H9 (cell line): ENCODE results near the gene MON2. TPM values are rescaled to one million over a fixed set of nuclear protein-coding genes. Genes with fewer than 3 reads are reported as not detected.
A peak's percentile ranks its signal among the peaks of the same experiment; 100 is the strongest.

Experiments
- DNase-seq: peaks from one replicate; pipeline ENCODE4 v3.0.0-alpha.2; 2017
- H2AFZ ChIP-seq: one replicate; pipeline ENCODE4 v1.6.1; 2013; ENCODE audit warnings: mild to moderate bottlenecking, low read length, control low read depth, moderate library complexity
- H2AK5ac ChIP-seq: 2 replicates; pipeline ENCODE4 v1.6.1; 2013; ENCODE audit warnings: low read length, control low read depth, mixed read lengths; ENCODE audit not compliant: insufficient read length
- H2BK120ac ChIP-seq: one replicate; pipeline ENCODE4 v1.6.1; 2013; ENCODE audit warnings: low read depth, mild to moderate bottlenecking, low read length, control low read depth, inconsistent platforms; ENCODE audit not compliant: poor library complexity, severe bottlenecking
- H2BK12ac ChIP-seq: 2 replicates; pipeline ENCODE4 v1.6.1; 2013; ENCODE audit warnings: low read length, control low read depth, mixed read lengths, low read depth; ENCODE audit not compliant: insufficient read length
- H2BK15ac ChIP-seq: 2 replicates; pipeline ENCODE4 v1.6.1; 2013; ENCODE audit warnings: low read depth, low read length, control low read depth
- H2BK20ac ChIP-seq: one replicate; pipeline ENCODE4 v1.6.1; 2013; ENCODE audit warnings: low read depth, mild to moderate bottlenecking, low read length, control low read depth, inconsistent platforms; ENCODE audit not compliant: poor library complexity, severe bottlenecking
- H2BK5ac ChIP-seq: 2 replicates; pipeline ENCODE4 v1.6.1; 2013; ENCODE audit warnings: low read length, control low read depth, mixed read lengths; ENCODE audit not compliant: insufficient read length
- H3K14ac ChIP-seq: 2 replicates; pipeline ENCODE4 v1.6.1; 2013; ENCODE audit warnings: low read length, control low read depth; ENCODE audit not compliant: insufficient read depth
- H3K18ac ChIP-seq: 2 replicates; pipeline ENCODE4 v1.6.1; 2013; ENCODE audit warnings: low read depth, mild to moderate bottlenecking, mixed read lengths, low read length, control low read depth; ENCODE audit not compliant: insufficient read length
- H3K23ac ChIP-seq: 2 replicates; pipeline ENCODE4 v1.6.1; 2013; ENCODE audit warnings: low read length, control low read depth, mixed read lengths, low read depth; ENCODE audit not compliant: insufficient read length
- H3K23me2 ChIP-seq: 2 replicates; pipeline ENCODE4 v1.6.1; 2013; ENCODE audit warnings: low read depth, mild to moderate bottlenecking, mixed read lengths, low read length, control low read depth; ENCODE audit not compliant: insufficient read length, poor library complexity, severe bottlenecking
- H3K27ac ChIP-seq: 2 replicates; pipeline ENCODE4 v1.5.1; 2013; ENCODE audit warnings: low read length, control low read depth, mixed read lengths, low read depth; ENCODE audit not compliant: insufficient read length
- H3K27me3 ChIP-seq: 2 replicates; pipeline ENCODE4 v1.6.1; 2013; ENCODE audit warnings: low read length, control low read depth, inconsistent platforms; ENCODE audit not compliant: insufficient read depth
- H3K4ac ChIP-seq: 2 replicates; pipeline ENCODE4 v1.6.1; 2013; ENCODE audit warnings: low read depth, mild to moderate bottlenecking, control low read depth, inconsistent platforms, low read length, moderate library complexity
- H3K4me1 ChIP-seq: 2 replicates; pipeline ENCODE4 v1.6.1; 2013; ENCODE audit warnings: low read length, control low read depth, inconsistent platforms; ENCODE audit not compliant: insufficient read depth
- H3K4me2 ChIP-seq: 2 replicates; pipeline ENCODE4 v1.6.1; 2013; ENCODE audit warnings: low read length, control low read depth, mixed read lengths; ENCODE audit not compliant: insufficient read length, insufficient read depth
- H3K56ac ChIP-seq: 2 replicates; pipeline ENCODE4 v1.6.1; 2013; ENCODE audit warnings: low read depth, mild to moderate bottlenecking, mixed read lengths, low read length, control low read depth; ENCODE audit not compliant: insufficient read length
- H3K79me1 ChIP-seq: 2 replicates; pipeline ENCODE4 v1.6.1; 2013; ENCODE audit warnings: low read depth, mild to moderate bottlenecking, moderate library complexity, low read length, control low read depth, inconsistent platforms; ENCODE audit not compliant: insufficient read depth, poor library complexity, severe bottlenecking
- H3K79me2 ChIP-seq: 2 replicates; pipeline ENCODE4 v1.6.1; 2013; ENCODE audit warnings: low read length, control low read depth, inconsistent platforms; ENCODE audit not compliant: insufficient read depth
- H3K9ac ChIP-seq: 2 replicates; pipeline ENCODE4 v1.6.1; 2013; ENCODE audit warnings: low read length, control low read depth, mixed read lengths; ENCODE audit not compliant: insufficient read length; ENCODE audit errors: extremely low read depth
- H3K9me3 ChIP-seq: one replicate; pipeline ENCODE4 v1.6.1; 2013; ENCODE audit warnings: low read depth, low read length, inconsistent platforms; ENCODE audit not compliant: control insufficient read depth
- H3T11ph ChIP-seq: one replicate; pipeline ENCODE4 v1.6.1; 2013; ENCODE audit warnings: mild to moderate bottlenecking, low read length, control low read depth, inconsistent platforms
- H4K20me1 ChIP-seq: one replicate; pipeline ENCODE4 v1.6.1; 2013; ENCODE audit not compliant: control insufficient read depth, insufficient read length, insufficient read depth
- H4K5ac ChIP-seq: 2 replicates; pipeline ENCODE4 v1.6.1; 2013; ENCODE audit warnings: low read depth, mild to moderate bottlenecking, mixed read lengths, low read length, control low read depth; ENCODE audit not compliant: insufficient read length
- H4K8ac ChIP-seq: replicated peaks from 2 replicates; pipeline ENCODE4 v1.6.1; 2013; ENCODE audit warnings: low read length, control low read depth, mixed read lengths, low read depth; ENCODE audit not compliant: insufficient read length
- H4K91ac ChIP-seq: 2 replicates; pipeline ENCODE4 v1.6.1; 2013; ENCODE audit warnings: low read depth, mild to moderate bottlenecking, moderate library complexity, mixed read lengths, low read length, control low read depth; ENCODE audit not compliant: insufficient read length
- H3K27ac Mint-ChIP-seq, 3 experiments: 2 replicates in 2 of 3; 3 replicates in 1 of 3; pipeline ENCODE4 v1.8.0; 2020 to 2021; ENCODE audit warnings: mixed read lengths in 3 of 3, mild to moderate bottlenecking in 1 of 3, moderate library complexity in 1 of 3
- H3K27me3 Mint-ChIP-seq: 2 replicates; pipeline ENCODE4 v1.8.0; 2021; ENCODE audit warnings: low read depth, mild to moderate bottlenecking, moderate library complexity, mixed read lengths
- H3K36me3 Mint-ChIP-seq, 3 experiments: 2 replicates in 2 of 3; 3 replicates in 1 of 3; pipeline ENCODE4 v1.8.0; 2020 to 2021; ENCODE audit warnings: low read depth in 3 of 3, mixed read lengths in 3 of 3; ENCODE audit not compliant: insufficient read depth in 1 of 3
- H3K4me1 Mint-ChIP-seq, 2 experiments: 2 replicates each; pipeline ENCODE4 v1.8.0; 2020; ENCODE audit warnings: mixed read lengths in 2 of 2
- H3K4me3 Mint-ChIP-seq, 2 experiments: 2 replicates in 1 of 2; 3 replicates in 1 of 2; pipeline ENCODE4 v1.8.0; 2020 to 2021; ENCODE audit warnings: mild to moderate bottlenecking in 2 of 2, mixed read lengths in 2 of 2, moderate library complexity in 1 of 2
- H3K9me3 Mint-ChIP-seq, 2 experiments: 2 replicates in 1 of 2; 3 replicates in 1 of 2; pipeline ENCODE4 v1.8.0; 2020; ENCODE audit warnings: mild to moderate bottlenecking in 2 of 2, mixed read lengths in 2 of 2, moderate library complexity in 1 of 2
- CTCF ChIP-seq: fragments of 200-600 bp; sonication (generic); conservative IDR thresholded peaks from 3 replicates; pipeline ENCODE4 v1.8.0; 2021; ENCODE audit warnings: antibody characterized with exemption, mild to moderate bottlenecking
- WGBS: extraction: QIAGEN DNeasy Blood & Tissue Kit; methylation state at CpG from one replicate; pipeline ENCODE4 v1.1.7; 2013; ENCODE audit warnings: missing lambda C conversion rate, low lambda C conversion rate, mixed read lengths; ENCODE audit not compliant: insufficient read length; ENCODE audit errors: extremely low coverage; 5-methylcytosine and 5-hydroxymethylcytosine counted together
- total RNA-seq: library from RNA; stranded (reverse); gene quantifications from 2 replicates; pipeline ENCODE4 v1.2.1, GENCODE V29; 2021

MON2 gene
- total RNA-seq, 1 experiment from 2014 or later: 21.9 TPM

- H3K9me3 Mint-ChIP-seq: peaks cover 5% of the 10 kb centered on the region in 2 experiments
- no peak overlapping the region for H3K9ac ChIP-seq
- peaks cover 0 to 4% (median 3%) of the 10 kb centered on the region in 3 experiments; a peak in 2 of 7 replicates for H3K36me3 Mint-ChIP-seq
- peaks cover 4% of the 10 kb centered on the region; the same call in 1 of the 2 replicates for H3K27me3 Mint-ChIP-seq
- no peak overlapping the region for H4K91ac ChIP-seq
- no CpG with 5 or more reads among the region's 2 CpGs for WGBS
- no peaks in the 10 kb centered on the region for H4K20me1 ChIP-seq
- H2BK120ac ChIP-seq: no peak overlapping the region
- no peak overlapping the region for H4K8ac ChIP-seq
- H3K27ac Mint-ChIP-seq: no peak overlapping the region
- no peak for DNase-seq
- H4K5ac ChIP-seq: no peak overlapping the region
- no peak overlapping the region for H3K4ac ChIP-seq
- no peak overlapping the region for H3K56ac ChIP-seq
- H3T11ph ChIP-seq: no peak overlapping the region
- H2BK12ac ChIP-seq: no peak overlapping the region
- TF ChIP-seq CTCF: no peak
- H2BK5ac ChIP-seq: no peak overlapping the region
- peaks cover under 1% of the 10 kb centered on the region for H3K79me1 ChIP-seq
- H3K14ac ChIP-seq: no peak overlapping the region
- no peak overlapping the region for H2AFZ ChIP-seq
- no peaks in the 10 kb centered on the region for H3K4me1 ChIP-seq
- no peak overlapping the region for H3K4me2 ChIP-seq
- no peaks in the 10 kb centered on the region for H3K9me3 ChIP-seq
- no peak overlapping the region for H2BK20ac ChIP-seq
- no peak overlapping the region for H2AK5ac ChIP-seq
- H2BK15ac ChIP-seq: no peak overlapping the region
- peaks cover 12 to 13% of the 10 kb centered on the region in 2 experiments for H3K4me1 Mint-ChIP-seq
- no peaks in the 10 kb centered on the region for H3K27me3 ChIP-seq
- no peak overlapping the region for H3K27ac ChIP-seq
- H3K23ac ChIP-seq: no peak overlapping the region
- peak overlapping the region; percentile 46 to 86; a peak in 2 of 5 replicates for H3K4me3 Mint-ChIP-seq
- H3K18ac ChIP-seq: no peak overlapping the region
- peaks cover 4% of the 10 kb centered on the region for H3K23me2 ChIP-seq
- peaks cover 4% of the 10 kb centered on the region; the same call in 1 of the 2 replicates for H3K79me2 ChIP-seq
These were observed 1.8 kb downstream of the MON2 start for GRCh38 chr12:62468397-62468796.
